Stomach (tissue), 9 donors: ENCODE data around the gene TLR6. TPM values are rescaled to one million over a fixed set of nuclear protein-coding genes. Genes with fewer than 3 reads are reported as not detected.

Source experiments
- DNase-seq, 2 donors: peaks; one replicate each; pipeline versions ENCODE4 v3.0.0 to v3.0.0-alpha.2; 2013 to 2019
- H3K27ac ChIP-seq, 5 donors: fragments of 200-600 bp in 4 of 5; sonication (generic) in 4 of 5; one replicate each; pipeline ENCODE4 v1.5.1; 2013 to 2019; ENCODE audit warnings: mild to moderate bottlenecking in 1 of 5, moderate library complexity in 1 of 5
- H3K27me3 ChIP-seq, 3 donors: fragments of 200-600 bp; sonication (generic); one replicate each; pipeline ENCODE4 v1.5.1; 2017 to 2019; ENCODE audit warnings: mixed run types in 1 of 3
- H3K36me3 ChIP-seq, 4 donors: fragments of 200-600 bp; sonication (generic); 1 replicate in 3 of 4; 2 replicates in 1 of 4; pipeline ENCODE4 v1.5.1; 2016 to 2019
- H3K4me1 ChIP-seq, 4 donors: fragments of 200-600 bp; sonication (generic); one replicate each; pipeline ENCODE4 v1.5.1; 2016 to 2019
- H3K4me3 ChIP-seq, 4 donors: fragments of 200-600 bp; sonication (generic) in 3 of 4; one replicate each; pipeline ENCODE4 v1.5.1; 2016 to 2019; ENCODE audit warnings: mild to moderate bottlenecking in 1 of 4
- H3K9me3 ChIP-seq, 4 donors: fragments of 200-600 bp; sonication (generic); one replicate each; pipeline ENCODE4 v1.5.1; 2016 to 2019
- EP300 ChIP-seq: sonication (generic); formaldehyde crosslinking; IDR thresholded peaks from one replicate; pipeline ENCODE4 v1.6.1; 2017; ENCODE audit warnings: antibody characterized with exemption
- POLR2A ChIP-seq, 4 donors: fragments of 450-650 bp; IDR thresholded peaks; one replicate each; pipeline ENCODE4 v1.6.1; 2016; ENCODE audit warnings: antibody characterized with exemption in 4 of 4, control low read depth in 2 of 4, mild to moderate bottlenecking in 1 of 4, moderate library complexity in 1 of 4
- POLR2AphosphoS5 ChIP-seq, 3 donors: sonication (generic); formaldehyde crosslinking; IDR thresholded peaks; one replicate each; pipeline ENCODE4 v1.6.1; 2016; ENCODE audit warnings: antibody characterized with exemption in 3 of 3
- WGBS, 5 donors: extraction: QIAGEN DNeasy Blood & Tissue Kit in 3 of 5; methylation state at CpG; one replicate each; pipeline versions ENCODE4 v1.1.5 to v1.1.7; 2013 to 2018; 5-methylcytosine and 5-hydroxymethylcytosine counted together
- intact Hi-C: fragments of 100-400 bp; cut with DNase I; formaldehyde crosslinking; loops from one replicate; pipeline ENCODE4 v1.15.1; 2023; ENCODE audit warnings: low total_unique reads
- polyA plus RNA-seq, 3 donors: library from polyadenylated mRNA; stranded (reverse); fragments of 200-250 nt; gene quantifications; one replicate each; pipeline ENCODE4 v1.2.3, GENCODE V29; 2013
- total RNA-seq, 5 donors: library from RNA; depleted of rRNA; stranded (reverse); fragments of >200 nt; gene quantifications; one replicate each; pipeline versions ENCODE4 v1.1.0 to v1.2.3, GENCODE V29; 2014 to 2016
- TF ChIP-seq, protein P1 (sequence below), 7 experiments: fragments of 450-650 bp in 4 of 7; fragments of 200-600 bp in 3 of 7; sonication (generic) in 3 of 7; IDR thresholded peaks; one replicate each; pipeline ENCODE4 v1.5.1; 2016 to 2019; ENCODE audit warnings: antibody characterized with exemption in 7 of 7, control low read depth in 2 of 7, mild to moderate bottlenecking in 1 of 7
- donor health status: healthy with polysubstance abuse.
- donor health status: Bipolar disorder and iron deficiency.
- donor health status: healthy.

The TLR6 gene
- total and polyA plus RNA-seq, 8 donors: 0.19 to 29.0 (median 1.9) TPM; not detected in 2

DNA sequence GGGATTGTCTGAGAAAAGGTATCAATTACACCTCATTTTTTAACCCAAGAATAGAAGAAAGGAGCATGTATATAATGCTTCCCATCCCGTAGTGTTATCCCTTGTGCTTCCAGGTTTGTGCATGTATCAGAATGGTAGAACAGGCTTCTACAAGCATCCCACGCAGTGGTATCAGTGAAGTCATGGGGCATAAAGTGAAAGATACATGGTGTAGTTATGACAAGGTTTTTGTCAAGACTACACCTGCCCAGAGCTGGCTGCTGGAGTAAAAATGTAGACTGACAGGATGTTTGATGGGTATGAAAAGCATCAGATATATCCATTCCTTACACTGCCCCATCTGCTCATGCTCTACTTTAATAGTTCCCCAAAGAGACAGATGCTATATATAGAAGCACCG lies 61.5 kb downstream of the TLR6 start:
- Histone ChIP-seq H3K27ac (no peak overlapping the region), H3K4me3 (no peak overlapping the region), H3K9me3 (peaks cover 0 to 3% (median 0%) of the 10 kb centered on the region in 4 donors), H3K27me3 (no peaks in the 10 kb centered on the region), H3K36me3 (peaks cover 0 to 43% (median 26%) of the 10 kb centered on the region in 4 donors), H3K4me1 (no peaks in the 10 kb centered on the region)
- no peak for DNase-seq
- TF ChIP-seq POLR2A (IDR thresholded peaks at IDR 0.05): no peak
- TF ChIP-seq EP300: no peak
- TF ChIP-seq POLR2AphosphoS5 (IDR thresholded peaks at IDR 0.05): no peak
- TF ChIP-seq, protein P1, sequence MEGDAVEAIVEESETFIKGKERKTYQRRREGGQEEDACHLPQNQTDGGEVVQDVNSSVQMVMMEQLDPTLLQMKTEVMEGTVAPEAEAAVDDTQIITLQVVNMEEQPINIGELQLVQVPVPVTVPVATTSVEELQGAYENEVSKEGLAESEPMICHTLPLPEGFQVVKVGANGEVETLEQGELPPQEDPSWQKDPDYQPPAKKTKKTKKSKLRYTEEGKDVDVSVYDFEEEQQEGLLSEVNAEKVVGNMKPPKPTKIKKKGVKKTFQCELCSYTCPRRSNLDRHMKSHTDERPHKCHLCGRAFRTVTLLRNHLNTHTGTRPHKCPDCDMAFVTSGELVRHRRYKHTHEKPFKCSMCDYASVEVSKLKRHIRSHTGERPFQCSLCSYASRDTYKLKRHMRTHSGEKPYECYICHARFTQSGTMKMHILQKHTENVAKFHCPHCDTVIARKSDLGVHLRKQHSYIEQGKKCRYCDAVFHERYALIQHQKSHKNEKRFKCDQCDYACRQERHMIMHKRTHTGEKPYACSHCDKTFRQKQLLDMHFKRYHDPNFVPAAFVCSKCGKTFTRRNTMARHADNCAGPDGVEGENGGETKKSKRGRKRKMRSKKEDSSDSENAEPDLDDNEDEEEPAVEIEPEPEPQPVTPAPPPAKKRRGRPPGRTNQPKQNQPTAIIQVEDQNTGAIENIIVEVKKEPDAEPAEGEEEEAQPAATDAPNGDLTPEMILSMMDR (IDR thresholded peaks at IDR 0.05): no peak
- 89 to 96% (median 91%) methylated on average over 3 of the region's 3 CpGs for whole genome bisulfite sequencing, 5 donors
- intact Hi-C loops: no loop called here

DNA sequence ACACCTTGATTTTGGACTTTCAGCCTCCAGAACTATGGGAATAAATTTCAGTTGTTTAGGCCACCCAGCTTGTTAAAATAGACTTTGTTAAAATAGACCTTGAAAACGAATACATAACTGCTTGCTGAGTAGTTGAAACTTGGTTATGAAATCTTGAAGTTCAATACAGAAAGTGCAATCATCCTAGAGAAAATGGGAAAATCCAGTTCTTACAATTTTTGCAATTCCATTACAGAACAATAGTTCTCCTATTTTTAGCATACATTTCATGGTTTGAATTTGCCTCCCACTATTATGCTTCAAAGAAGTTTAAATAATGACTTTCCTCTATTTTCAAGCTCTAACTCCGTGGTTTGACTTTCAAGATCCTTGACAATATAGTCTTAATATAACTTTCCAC lies 62.6 kb downstream of the TLR6 start:
- H3K9me3 ChIP-seq: peaks cover 0 to 3% (median 0%) of the 10 kb centered on the region in 4 donors
- 80 to 87% (median 86%) methylated on average over 2 of the region's 2 CpGs for WGBS, 5 donors

DNA sequence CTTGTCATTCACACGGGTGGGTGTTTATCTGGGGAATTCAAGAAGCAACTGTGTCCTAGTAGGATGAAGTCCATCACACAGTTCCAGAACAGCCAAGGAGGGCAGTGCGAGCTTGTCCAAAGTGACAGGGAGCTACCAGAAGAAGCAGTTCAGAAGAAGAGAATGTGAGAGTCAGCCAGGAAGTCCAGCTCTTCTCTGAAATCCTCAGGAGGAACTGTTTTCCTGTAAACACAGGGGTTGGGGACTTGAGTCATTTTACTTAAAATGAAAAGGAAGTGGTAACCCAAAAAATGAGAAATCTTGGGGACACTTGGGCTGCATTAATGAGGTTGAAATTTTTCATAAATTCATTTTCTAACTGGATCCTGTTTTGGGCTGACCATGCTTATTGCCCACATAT lies 65.6 kb downstream of the TLR6 start:
- Histone ChIP-seq H3K27ac (peak overlapping the region in 2 of 5 donors; percentile 48 to 51), H3K4me3 (no peak overlapping the region), H3K4me1 (peaks cover 0 to 18% (median 2%) of the 10 kb centered on the region in 4 donors), H3K9me3 (no peaks in the 10 kb centered on the region), H3K27me3 (no peaks in the 10 kb centered on the region), H3K36me3 (peaks cover 0 to 9% (median 3%) of the 10 kb centered on the region in 4 donors)
- TF ChIP-seq, protein P1 (IDR thresholded peaks at IDR 0.05): no peak
- no peak for TF ChIP-seq POLR2A (IDR thresholded peaks at IDR 0.05)
- no peak for TF ChIP-seq EP300
- TF ChIP-seq POLR2AphosphoS5 (IDR thresholded peaks at IDR 0.05): no peak
- intact Hi-C loops: no loop called here
- DNase-seq: no peak
- WGBS, 5 donors: 62 to 80% (median 70%) methylated on average over 2 of the region's 2 CpGs

More for the DNA sequence above, 62.6 kb downstream of the TLR6 start:
- TF ChIP-seq, protein P1 (IDR thresholded peaks at IDR 0.05): no peak
- no peak for TF ChIP-seq POLR2AphosphoS5 (IDR thresholded peaks at IDR 0.05)
- Histone ChIP-seq H3K27me3 (no peaks in the 10 kb centered on the region), H3K4me3 (no peak overlapping the region), H3K4me1 (no peaks in the 10 kb centered on the region), H3K27ac (no peak overlapping the region), H3K36me3 (peaks cover 0 to 33% (median 16%) of the 10 kb centered on the region in 4 donors)
- no peak for DNase-seq
- intact Hi-C loops: no loop called here

DNA sequence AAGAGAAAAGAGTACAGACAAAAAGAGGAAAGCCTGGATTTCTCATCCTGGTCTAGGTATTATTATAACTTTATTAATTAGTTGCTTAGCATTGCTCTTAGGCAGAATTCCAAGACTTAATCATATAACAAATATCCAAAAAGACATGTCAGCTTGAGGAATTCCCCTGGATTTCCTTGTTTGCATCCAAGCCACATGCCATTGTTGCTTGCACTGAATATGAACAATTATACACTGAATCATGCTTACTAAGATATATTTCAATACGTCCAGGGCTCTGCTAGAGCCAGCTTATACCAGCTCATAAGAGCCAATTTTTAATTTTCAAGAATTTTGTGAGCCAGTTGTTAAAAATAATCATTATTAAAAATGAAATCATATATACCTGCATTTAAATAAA lies 68.3 kb downstream of the TLR6 start:
- intact Hi-C loops: no loop called here
- no peak for TF ChIP-seq POLR2A (IDR thresholded peaks at IDR 0.05)
- TF ChIP-seq EP300: no peak
- TF ChIP-seq, protein P1 (IDR thresholded peaks at IDR 0.05): no peak
- TF ChIP-seq POLR2AphosphoS5 (IDR thresholded peaks at IDR 0.05): peak in 1 of 3 donors; percentile 39
- no peaks in the 10 kb centered on the region for H3K9me3 ChIP-seq
- 12 to 41% (median 26%) methylated on average over 1 of the region's 1 CpG for WGBS, 5 donors
- DNase-seq: peak in 1 of 2 donors; percentile 23
- H3K4me3 ChIP-seq: no peak overlapping the region
- no peak overlapping the region for H3K27ac ChIP-seq
- peaks cover 0 to 18% (median 2%) of the 10 kb centered on the region in 4 donors for H3K4me1 ChIP-seq
- H3K27me3 ChIP-seq: no peaks in the 10 kb centered on the region
- H3K36me3 ChIP-seq: no peaks in the 10 kb centered on the region
